ENCODE results near the gene PRPH. TPM values are rescaled to one million over a fixed set of nuclear protein-coding genes. Genes with fewer than 3 reads are reported as not detected.

Gene PRPH
- total RNA-seq, 1 experiment from 2014 or later, result 0.21 TPM

DNA sequence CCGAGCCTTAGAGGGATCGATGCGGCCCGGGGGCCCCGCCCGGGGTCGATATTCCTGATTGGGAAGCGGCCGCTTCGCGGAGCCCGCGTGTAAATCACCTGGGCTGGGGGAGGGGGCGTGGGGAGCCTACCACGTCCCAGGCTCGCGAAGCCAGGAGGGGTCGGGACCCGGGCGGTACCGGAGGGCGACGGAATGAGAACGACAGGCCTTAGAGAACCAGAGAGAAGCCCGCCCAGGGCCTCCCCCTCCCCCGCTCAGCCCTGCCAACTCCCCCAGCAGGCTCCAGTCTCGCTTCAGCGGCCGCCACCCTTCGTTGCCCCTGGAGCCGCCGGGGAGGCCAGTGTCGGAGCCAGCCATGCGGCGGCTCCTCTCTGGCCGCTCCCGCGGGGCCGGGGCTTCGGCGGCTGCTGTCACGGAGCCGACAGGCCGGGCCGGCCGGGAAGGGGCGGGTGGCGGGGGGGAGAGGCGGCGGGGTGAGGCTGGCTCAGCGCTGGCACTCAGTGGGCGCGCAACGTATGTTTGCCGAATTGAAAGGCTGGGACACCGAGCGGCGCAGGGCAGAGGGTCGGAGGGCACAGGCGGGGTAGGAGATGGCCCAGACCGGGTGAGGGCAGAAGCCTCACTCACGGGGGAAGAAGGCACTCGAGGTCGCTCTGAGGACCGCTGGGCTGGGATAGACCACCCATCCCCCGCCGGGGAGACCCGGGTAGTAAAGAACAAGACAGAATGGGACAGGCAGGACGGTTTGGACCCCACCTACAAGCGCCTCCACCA is 50.3 kb downstream of the PRPH start:
- DNase-seq (ENCODE audit: low read depth), result no peak

GRCh38 chr12:49345825-49346658 is 51.1 kb downstream of the PRPH start:
- no peak for DNase-seq (ENCODE audit: low read depth)

DNA sequence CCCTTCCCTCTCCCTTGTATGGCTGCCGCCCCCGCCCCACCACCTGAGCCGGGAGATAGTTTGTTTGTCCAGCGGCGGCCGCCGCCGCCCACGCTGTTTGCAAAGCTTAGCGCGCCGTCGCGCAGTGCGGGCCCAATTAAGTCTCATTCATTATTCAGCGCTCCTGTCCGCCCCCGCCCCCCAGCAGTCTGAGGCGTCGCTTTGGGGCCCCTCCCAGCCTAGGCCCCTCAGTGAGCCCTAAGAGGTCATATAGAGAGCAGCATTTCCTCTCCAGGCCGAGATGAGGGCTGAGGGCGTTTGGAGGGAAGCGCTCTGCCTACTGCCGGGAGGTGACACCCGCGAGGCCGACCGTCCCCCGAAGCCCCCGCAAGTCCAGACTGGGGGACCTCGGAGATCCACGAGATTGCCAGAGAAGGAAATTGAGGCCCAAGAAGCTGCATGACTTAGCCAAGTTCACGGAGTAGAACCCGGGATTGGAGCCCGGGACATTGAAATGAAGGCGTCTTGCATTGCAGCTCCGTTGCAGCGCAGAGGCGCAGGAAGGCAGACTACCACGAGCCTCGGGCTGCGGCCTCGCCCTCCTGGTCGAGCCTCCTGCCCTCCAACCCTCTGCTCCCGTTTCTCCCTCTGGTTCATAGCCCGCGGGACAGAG is 51.8 kb downstream of the PRPH start, which contains the start of gene DNAJC22:
Gene DNAJC22, plus strand, starts transcription at position 230 of the 652 bp plus-strand sequence. CDS start 1,985 bp downstream, outside the sequence.
- DNase-seq (ENCODE audit: low read depth), result no peak

DNA sequence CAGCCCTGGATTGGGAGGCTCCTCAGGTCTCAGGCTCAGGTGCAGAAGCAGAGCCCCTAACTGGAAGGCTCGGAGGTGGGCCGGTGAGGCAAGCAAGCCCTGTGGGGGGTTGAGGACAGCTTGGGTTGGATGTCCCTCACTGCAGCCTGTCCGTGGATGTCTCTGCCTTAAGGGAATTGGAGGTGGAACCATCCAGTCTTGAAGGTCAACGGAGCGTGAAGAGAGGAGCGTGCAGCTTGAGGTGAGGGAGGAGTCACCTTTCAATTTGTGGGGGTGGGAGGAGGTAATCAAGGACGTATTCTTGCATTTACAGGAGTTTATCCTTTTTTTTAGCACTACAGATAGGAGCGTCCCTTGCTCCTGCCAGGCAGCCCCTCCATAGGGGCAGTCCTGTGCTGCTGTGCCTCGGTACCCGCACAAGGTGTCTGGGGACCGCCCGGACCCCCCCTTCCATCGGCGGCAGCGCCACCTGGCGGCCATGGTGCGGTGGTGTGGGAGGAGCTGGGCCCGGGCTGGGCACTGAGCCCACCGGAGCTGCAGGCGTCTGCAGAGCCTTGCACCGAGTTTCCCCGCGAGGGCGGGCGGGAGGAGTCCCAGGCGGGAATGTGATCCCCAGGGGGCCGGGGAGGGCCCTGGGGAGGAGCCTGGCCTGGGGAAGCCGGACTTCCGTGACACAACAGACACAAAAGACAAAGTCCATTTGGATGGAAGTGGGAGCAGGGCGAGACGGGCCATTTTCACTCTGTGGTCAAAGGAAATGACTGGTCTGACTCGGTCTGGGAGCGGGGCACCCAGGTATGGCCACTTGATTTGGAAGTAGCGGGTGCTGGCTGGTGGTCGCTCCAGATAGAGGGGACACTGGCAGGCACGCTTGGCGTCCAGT is 52.6 kb downstream of the PRPH start:
- peak; percentile 86 for DNase-seq (ENCODE audit: low read depth)

Other genes starting within 250 kb of the PRPH start
- 12.4 and 17.0 TPM in 2 replicates for gene KMT2D, start 234.4 kb upstream of the PRPH start, total RNA-seq (2014; rRNA removed; shearing (Covaris generic))
- 5.1 and 5.2 TPM in 2 replicates for gene RHEBL1, start 225.2 kb upstream of the PRPH start, total RNA-seq (2014; rRNA removed; shearing (Covaris generic))
- not detected in 2 replicates for gene DHH, start 200.3 kb upstream of the PRPH start, total RNA-seq (2014; rRNA removed; shearing (Covaris generic))
- gene LMBR1L, start 184.3 kb upstream of the PRPH start, total RNA-seq (2014; rRNA removed; shearing (Covaris generic)), result 28.2 and 32.8 TPM in 2 replicates
- gene TUBA1B, start 163.8 kb upstream of the PRPH start, total RNA-seq (2014; rRNA removed; shearing (Covaris generic)), result 4,519 and 5,260 TPM in 2 replicates
- gene TUBA1A, start 106.1 kb upstream of the PRPH start, total RNA-seq (2014; rRNA removed; shearing (Covaris generic)), result 329 and 349 TPM in 2 replicates
- gene TUBA1C, start 30.1 kb upstream of the PRPH start, total RNA-seq (2014; rRNA removed; shearing (Covaris generic)), result 1,877 and 2,544 TPM in 2 replicates
- gene TROAP, start 28.1 kb downstream of the PRPH start, total RNA-seq (2014; rRNA removed; shearing (Covaris generic)), result 35.8 and 48.7 TPM in 2 replicates
- gene C1QL4, start 42.0 kb downstream of the PRPH start, total RNA-seq (2014; rRNA removed; shearing (Covaris generic)), result 5.3 and 5.7 TPM in 2 replicates
- 8.3 and 9.1 TPM in 2 replicates for gene DNAJC22, start 51.7 kb downstream of the PRPH start, total RNA-seq (2014; rRNA removed; shearing (Covaris generic))
- gene SPATS2, start 72.3 kb downstream of the PRPH start, total RNA-seq (2014; rRNA removed; shearing (Covaris generic)), result 30.4 and 39.4 TPM in 2 replicates
- gene KCNH3, start 243.9 kb downstream of the PRPH start, total RNA-seq (2014; rRNA removed; shearing (Covaris generic)), result 4.7 and 5.2 TPM in 2 replicates